Smooth muscle cell (in vitro differentiated cells): Measurements from ENCODE around the gene WDR18. TPM values are rescaled to one million over a fixed set of nuclear protein-coding genes. Genes with fewer than 3 reads are reported as not detected.

Experiments used
- DNase-seq: peaks from one replicate; lab custom pipeline; 2025; ENCODE audit not compliant: unreplicated experiment; lab: John Stamatoyannopoulos, UW
- H2AFZ ChIP-seq: fragments of 200-600 bp; sonication (generic); 2 replicates; pipeline ENCODE4 v1.6.0; 2016; ENCODE audit warnings: antibody characterized with exemption, low read depth, mild to moderate bottlenecking
- H3F3A ChIP-seq: fragments of 200-600 bp; sonication (generic); 2 replicates; pipeline ENCODE4 v1.6.0; 2017; ENCODE audit warnings: antibody characterized with exemption, low read depth
- H3K27ac ChIP-seq: fragments of 200-600 bp; sonication (generic); 2 replicates; pipeline ENCODE4 v1.5.1; 2016; ENCODE audit warnings: low read depth, mild to moderate bottlenecking
- H3K27me3 ChIP-seq: fragments of 200-600 bp; sonication (generic); 2 replicates; pipeline ENCODE4 v1.6.1; 2016; ENCODE audit warnings: low read depth, mild to moderate bottlenecking
- H3K36me3 ChIP-seq: fragments of 200-600 bp; sonication (generic); 2 replicates; pipeline ENCODE4 v1.5.1; 2016; ENCODE audit warnings: low read depth
- H3K4me1 ChIP-seq: fragments of 200-600 bp; sonication (generic); 2 replicates; pipeline ENCODE4 v1.5.1; 2016; ENCODE audit warnings: low read depth
- H3K4me2 ChIP-seq: fragments of 200-600 bp; sonication (generic); 2 replicates; pipeline ENCODE4 v1.6.0; 2016; ENCODE audit warnings: mild to moderate bottlenecking
- H3K4me3 ChIP-seq: fragments of 200-600 bp; sonication (generic); 2 replicates; pipeline ENCODE4 v1.5.1; 2016; ENCODE audit warnings: mild to moderate bottlenecking
- H3K79me2 ChIP-seq: fragments of 200-600 bp; sonication (generic); 2 replicates; pipeline ENCODE4 v1.6.0; 2016; ENCODE audit warnings: low read depth, mild to moderate bottlenecking
- H3K9ac ChIP-seq: fragments of 200-600 bp; sonication (generic); 2 replicates; pipeline ENCODE4 v1.6.0; 2016; ENCODE audit warnings: low read depth
- H3K9me3 ChIP-seq: fragments of 200-600 bp; sonication (generic); replicated peaks from 2 replicates; pipeline ENCODE4 v1.5.1; 2016; ENCODE audit warnings: low read depth
- H4K20me1 ChIP-seq: fragments of 200-600 bp; sonication (generic); 2 replicates; pipeline ENCODE4 v1.6.0; 2016; ENCODE audit warnings: low read depth
- WGBS: methylation state at CpG from one replicate; pipeline ENCODE4 v1.1.7; 2016; ENCODE audit warnings: low lambda C conversion rate; 5-methylcytosine and 5-hydroxymethylcytosine counted together
- polyA plus RNA-seq: library from polyadenylated mRNA; unstranded; fragments of >200 nt; fragmentation: Nextera tagmentation; extraction: Ambion mirVana; gene quantifications from 2 replicates; pipeline ENCODE4 v1.2.1, GENCODE V29; 2016
- total RNA-seq: library from RNA; depleted of rRNA; stranded (reverse); fragments of >200 nt; gene quantifications from 2 replicates; pipeline ENCODE4 v1.2.3, GENCODE V29; 2014
- TF ChIP-seq, protein P1 (sequence below): fragments of 200-600 bp; sonication (generic); IDR thresholded peaks from 2 replicates; pipeline ENCODE4 v1.5.1; 2017; ENCODE audit warnings: borderline replicate concordance, mild to moderate bottlenecking, antibody characterized with exemption; ENCODE audit not compliant: insufficient read depth, poor library complexity, severe bottlenecking

The WDR18 gene
- total and polyA plus RNA-seq, 2 experiments from 2014 or later, result 69.4 to 160 TPM

DNA sequence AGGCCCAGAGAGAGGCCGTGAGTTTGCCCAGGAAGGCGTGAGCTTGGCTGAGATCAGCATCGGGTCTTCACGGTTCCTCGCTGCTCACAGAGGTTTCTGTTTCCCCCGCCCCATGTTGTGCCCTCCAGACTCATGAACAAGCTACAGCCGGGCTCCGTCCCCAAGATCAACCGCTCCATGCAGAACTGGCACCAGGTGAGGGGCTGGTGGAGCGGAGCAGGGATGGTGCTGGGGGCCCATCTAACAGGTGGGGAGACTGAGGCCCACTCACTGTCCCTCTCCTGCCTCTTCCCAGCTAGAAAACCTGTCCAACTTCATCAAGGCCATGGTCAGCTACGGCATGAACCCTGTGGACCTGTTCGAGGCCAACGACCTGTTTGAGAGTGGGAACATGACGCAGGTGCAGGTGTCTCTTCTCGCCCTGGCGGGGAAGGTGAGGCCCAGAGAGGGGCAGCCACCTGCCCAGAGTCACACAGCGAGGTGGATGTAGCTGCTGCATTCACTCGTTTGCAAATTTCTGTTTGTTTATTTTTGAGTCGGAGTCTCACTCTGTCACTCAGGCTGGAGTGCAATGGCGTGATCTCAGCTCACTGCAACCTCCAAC, 48.2 kb downstream of the WDR18 start:
- Histone ChIP-seq H3K9me3 (no peaks in the 10 kb centered on the region), H2AFZ (no peak overlapping the region), H3K36me3 (no peaks in the 10 kb centered on the region), H4K20me1 (peaks cover 85% of the 10 kb centered on the region), H3F3A (peaks cover 7% of the 10 kb centered on the region), H3K4me3 (no peak overlapping the region), H3K4me2 (no peak overlapping the region), H3K27me3 (no peaks in the 10 kb centered on the region), H3K9ac (no peak overlapping the region), H3K4me1 (peaks cover 11% of the 10 kb centered on the region), H3K27ac (no peak overlapping the region), H3K79me2 (peaks cover 68% of the 10 kb centered on the region)
- TF ChIP-seq, protein P1, sequence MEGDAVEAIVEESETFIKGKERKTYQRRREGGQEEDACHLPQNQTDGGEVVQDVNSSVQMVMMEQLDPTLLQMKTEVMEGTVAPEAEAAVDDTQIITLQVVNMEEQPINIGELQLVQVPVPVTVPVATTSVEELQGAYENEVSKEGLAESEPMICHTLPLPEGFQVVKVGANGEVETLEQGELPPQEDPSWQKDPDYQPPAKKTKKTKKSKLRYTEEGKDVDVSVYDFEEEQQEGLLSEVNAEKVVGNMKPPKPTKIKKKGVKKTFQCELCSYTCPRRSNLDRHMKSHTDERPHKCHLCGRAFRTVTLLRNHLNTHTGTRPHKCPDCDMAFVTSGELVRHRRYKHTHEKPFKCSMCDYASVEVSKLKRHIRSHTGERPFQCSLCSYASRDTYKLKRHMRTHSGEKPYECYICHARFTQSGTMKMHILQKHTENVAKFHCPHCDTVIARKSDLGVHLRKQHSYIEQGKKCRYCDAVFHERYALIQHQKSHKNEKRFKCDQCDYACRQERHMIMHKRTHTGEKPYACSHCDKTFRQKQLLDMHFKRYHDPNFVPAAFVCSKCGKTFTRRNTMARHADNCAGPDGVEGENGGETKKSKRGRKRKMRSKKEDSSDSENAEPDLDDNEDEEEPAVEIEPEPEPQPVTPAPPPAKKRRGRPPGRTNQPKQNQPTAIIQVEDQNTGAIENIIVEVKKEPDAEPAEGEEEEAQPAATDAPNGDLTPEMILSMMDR, result no peak
- 93% methylated on average over 20 of the region's 20 CpGs for WGBS
- DNase-seq, result no peak

DNA sequence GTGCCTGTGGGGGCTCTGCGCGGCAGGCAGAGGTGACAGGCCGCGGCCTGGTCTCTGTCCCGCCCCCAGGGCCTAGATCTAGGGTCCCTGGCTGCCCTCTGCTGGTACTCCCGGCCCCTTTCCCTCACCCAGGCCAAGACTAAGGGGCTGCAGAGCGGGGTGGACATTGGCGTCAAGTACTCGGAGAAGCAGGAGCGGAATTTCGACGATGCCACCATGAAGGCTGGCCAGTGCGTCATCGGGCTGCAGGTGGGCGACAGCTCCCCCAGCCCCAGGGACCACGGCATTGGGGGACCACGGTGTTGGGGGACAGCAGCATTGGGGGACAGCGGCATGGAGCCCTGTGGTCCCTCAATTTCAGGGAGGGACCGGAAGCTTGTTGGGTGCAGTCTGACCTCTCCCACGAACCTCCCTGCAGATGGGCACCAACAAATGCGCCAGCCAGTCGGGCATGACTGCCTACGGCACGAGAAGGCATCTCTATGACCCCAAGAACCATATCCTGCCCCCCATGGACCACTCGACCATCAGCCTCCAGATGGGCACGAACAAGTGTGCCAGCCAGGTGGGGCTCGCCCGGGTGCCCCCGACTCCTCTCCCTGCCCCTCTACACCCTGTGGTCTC, 52.0 kb downstream of the WDR18 start:
- 91% methylated on average over 27 of the region's 29 CpGs for WGBS
- no peak overlapping the region for H3K27ac ChIP-seq
- H3K27me3 ChIP-seq, result no peaks in the 10 kb centered on the region
- peaks cover 6% of the 10 kb centered on the region for H3K4me1 ChIP-seq
- no peaks in the 10 kb centered on the region for H3K9me3 ChIP-seq
- H3K9ac ChIP-seq, result no peak overlapping the region
- H2AFZ ChIP-seq, result no peak overlapping the region
- H3F3A ChIP-seq, result peaks cover 7% of the 10 kb centered on the region
- no peak for DNase-seq
- peaks cover 31% of the 10 kb centered on the region for H3K79me2 ChIP-seq
- H3K4me2 ChIP-seq, result no peak overlapping the region
- H3K36me3 ChIP-seq, result no peaks in the 10 kb centered on the region
- TF ChIP-seq, protein P1, result no peak
- no peak overlapping the region for H3K4me3 ChIP-seq
- H4K20me1 ChIP-seq, result peaks cover 70% of the 10 kb centered on the region

DNA sequence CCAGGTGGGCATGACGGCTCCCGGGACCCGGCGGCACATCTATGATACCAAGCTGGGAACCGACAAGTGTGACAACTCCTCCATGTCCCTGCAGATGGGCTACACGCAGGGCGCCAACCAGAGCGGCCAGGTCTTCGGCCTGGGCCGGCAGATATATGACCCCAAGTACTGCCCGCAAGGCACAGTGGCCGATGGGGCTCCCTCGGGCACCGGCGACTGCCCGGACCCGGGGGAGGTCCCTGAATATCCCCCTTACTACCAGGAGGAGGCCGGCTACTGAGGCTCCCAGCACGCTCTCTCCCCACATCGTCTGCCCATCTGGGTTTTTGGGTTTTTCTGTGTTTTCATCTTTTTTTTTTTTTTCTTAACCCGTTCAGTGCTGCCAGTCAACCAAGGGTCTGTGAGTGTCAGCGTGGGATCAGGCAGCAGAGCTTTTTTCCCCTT, 53.5 kb downstream of the WDR18 start:
- H3K27ac ChIP-seq, result no peak overlapping the region
- H4K20me1 ChIP-seq, result peaks cover 57% of the 10 kb centered on the region
- WGBS, result 83% methylated on average over 22 of the region's 22 CpGs

More for the DNA sequence above, 53.5 kb downstream of the WDR18 start:
- no peak for DNase-seq
- peaks cover 6% of the 10 kb centered on the region for H3K4me1 ChIP-seq
- no peak overlapping the region for H2AFZ ChIP-seq
- peaks cover 7% of the 10 kb centered on the region for H3F3A ChIP-seq
- no peaks in the 10 kb centered on the region for H3K36me3 ChIP-seq
- H3K79me2 ChIP-seq, result peaks cover 18% of the 10 kb centered on the region
- H3K9ac ChIP-seq, result no peak overlapping the region
- TF ChIP-seq, protein P1, result no peak
- no peaks in the 10 kb centered on the region for H3K9me3 ChIP-seq
- H3K4me3 ChIP-seq, result no peak overlapping the region
- no peak overlapping the region for H3K4me2 ChIP-seq
- H3K27me3 ChIP-seq, result no peaks in the 10 kb centered on the region
